Inferior parietal cortex (tissue), 1 donor: ENCODE results near the gene ZC3H12A.

ENCODE experiments used
- DNase-seq: peaks from one replicate; pipeline ENCODE4 v3.0.0-alpha.2; 2016; ENCODE audit errors: extremely low spot score

Gene ZC3H12A

DNA sequence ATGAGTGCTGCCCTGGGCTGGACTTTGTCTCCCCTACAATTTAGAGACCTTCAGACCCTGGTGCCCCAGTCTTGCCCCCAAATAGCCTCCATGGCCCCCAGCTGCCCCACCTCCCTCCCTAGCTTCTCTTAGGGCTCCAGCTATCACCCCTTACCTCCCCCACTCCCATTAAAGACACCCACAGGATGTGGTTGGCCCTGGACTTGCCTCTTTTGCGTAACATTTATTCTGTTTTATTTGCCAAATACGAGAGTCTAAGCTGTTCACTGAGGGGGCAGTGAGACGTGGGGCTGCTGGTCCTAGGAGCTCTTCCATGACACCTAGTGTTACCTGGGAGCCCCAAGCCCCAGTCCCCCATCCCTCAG is 4.5 kb downstream of the ZC3H12A start:
- DNase-seq = no peak

DNA sequence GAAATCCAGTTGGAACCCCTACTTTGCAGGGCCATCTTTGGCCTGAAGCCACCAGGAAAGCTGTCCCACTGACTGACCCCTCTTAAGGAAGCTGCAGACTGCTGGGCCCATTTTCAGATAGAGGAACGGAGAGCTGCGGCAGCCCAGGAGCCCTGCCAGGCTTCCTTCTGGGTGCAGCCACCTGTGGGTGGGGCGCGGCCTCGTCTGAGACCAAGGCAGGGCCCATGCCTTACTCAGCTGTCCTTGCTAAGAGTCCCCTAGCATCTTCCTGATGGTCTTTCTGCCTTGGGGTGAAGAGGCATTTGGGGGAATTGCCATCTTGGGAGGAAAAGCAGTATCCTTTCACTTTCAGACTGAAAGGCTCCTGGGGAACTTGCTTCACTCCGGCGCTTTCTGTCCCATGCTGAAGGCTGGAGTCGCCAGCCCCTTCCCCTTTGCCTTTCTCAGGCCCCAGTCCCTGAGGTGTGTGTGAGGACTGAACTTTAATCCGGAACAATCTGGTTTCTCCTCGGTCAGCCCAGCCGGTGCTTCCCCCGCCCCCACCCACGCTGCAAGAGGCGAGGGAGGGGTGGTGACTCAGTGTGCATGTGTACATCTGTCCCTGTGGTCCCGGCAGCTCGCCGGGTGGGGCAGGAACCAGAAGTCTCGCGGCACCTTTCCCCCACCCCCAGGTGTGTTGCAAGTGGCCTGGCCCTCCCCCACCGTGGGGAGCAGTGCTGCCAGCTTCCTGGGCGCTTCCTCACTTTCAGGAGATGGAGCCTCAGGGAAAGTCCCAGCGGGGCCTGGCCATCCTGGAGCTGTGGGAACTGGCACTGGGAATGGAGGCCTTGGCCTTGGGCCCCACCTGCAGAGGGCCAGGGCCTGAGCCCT is 5.1 kb downstream of the ZC3H12A start:
- no peak for DNase-seq

DNA sequence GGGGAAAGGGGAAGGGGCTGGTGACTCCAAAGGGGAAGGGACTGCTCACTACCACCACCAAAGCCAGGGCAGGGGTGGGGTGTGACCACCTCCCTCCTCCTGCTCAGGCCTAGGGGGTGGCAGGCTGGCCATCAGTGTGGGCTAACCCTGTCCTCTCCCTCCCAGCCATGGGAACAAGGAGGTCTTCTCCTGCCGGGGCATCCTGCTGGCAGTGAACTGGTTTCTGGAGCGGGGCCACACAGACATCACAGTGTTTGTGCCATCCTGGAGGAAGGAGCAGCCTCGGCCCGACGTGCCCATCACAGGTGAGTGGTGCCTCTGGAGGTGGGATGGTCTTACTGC is 5.7 kb downstream of the ZC3H12A start:
- DNase-seq = no peak

DNA sequence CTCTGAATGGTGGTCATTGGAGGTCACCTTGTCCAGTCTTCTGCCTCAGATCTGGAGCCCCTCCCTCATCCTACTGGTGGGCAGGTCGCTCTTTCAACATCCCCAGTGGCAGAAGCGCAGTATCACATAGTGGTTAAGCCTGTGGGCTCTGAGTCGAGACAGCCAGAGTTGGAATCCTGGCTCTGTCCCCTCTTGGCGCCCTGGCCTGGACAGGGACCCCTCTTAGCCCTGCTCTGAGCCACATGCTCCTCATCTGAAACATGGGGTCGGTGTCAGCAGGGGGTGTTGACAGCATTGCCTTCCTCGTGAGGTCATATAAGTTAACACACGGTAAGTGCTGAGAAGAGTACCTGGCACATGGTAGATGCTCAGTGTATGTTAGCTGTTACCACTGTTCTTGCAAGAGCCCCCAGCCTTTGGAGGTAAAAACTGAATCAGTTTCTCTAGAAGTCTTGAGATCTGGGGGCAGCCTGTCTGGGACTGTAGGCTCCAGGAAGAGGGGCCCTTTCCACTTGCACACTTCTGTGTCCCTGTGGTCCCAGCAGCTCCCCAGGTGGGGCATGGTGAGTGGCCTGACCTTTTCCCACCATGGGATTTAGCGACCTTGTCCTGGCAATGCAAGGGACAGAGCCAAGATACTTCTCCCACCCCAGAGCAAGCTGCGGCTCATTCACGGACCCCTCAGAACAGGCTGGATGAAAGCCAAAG is 6.4 kb downstream of the ZC3H12A start:
- no peak for DNase-seq

DNA sequence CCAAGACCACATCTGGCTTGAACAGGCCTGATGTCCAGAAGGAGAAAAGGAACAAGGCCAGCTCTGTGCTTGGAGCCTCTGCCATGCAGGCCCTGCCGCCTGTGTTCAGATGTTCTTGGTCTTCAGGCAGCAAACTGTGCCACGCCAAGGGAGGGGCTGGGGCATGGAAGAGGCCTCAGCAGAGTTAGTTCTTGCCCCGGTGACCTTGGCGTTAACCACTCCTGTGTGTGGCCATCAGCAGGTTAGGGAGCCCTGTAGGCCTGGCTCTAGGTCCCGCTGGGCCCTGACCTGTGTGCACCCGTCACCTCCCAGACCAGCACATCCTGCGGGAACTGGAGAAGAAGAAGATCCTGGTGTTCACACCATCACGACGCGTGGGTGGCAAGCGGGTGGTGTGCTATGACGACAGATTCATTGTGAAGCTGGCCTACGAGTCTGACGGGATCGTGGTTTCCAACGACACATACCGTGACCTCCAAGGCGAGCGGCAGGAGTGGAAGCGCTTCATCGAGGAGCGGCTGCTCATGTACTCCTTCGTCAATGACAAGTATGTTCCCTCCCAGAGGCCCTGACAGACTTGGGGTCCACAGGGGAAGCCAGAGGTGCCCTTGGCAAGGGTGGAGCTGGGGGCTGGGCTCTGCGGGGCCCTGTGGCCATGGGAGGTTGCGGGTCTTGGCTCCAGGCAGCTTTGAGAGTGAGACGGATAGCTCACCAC is 7.1 kb downstream of the ZC3H12A start:
- no peak for DNase-seq

DNA sequence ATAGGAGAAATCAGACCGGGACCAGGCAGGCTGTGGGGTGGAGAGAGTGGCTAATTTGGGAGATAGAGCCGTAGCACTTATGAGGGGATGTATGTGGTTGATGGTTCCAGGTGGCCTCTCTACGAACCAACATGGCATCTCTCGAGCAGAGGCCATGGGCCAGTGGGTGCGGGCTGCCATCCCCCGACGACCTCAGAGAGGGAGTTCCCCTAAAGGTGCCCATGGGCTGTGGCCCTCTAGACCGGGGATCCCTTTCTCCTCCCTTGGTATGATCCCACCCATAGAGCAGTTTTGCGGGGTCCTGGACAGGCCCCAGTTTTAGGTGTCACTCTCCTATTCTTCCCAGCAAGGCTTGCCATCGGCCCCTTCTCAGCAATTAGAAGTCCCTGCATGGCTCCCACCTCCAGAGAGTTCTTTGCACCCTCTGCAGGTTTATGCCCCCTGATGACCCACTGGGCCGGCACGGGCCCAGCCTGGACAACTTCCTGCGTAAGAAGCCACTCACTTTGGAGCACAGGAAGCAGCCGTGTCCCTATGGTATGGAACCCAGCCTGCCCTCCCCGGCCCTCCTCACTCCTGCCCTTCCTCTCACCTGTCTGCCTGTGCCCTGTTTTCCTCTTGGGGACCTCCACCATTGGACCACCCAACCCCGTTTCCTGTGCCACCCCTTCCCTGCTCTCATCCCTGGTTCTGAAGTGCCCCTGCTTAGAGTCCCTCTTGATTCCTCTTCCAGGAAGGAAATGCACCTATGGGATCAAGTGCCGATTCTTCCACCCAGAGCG is 7.8 kb downstream of the ZC3H12A start:
- no peak for DNase-seq

DNA sequence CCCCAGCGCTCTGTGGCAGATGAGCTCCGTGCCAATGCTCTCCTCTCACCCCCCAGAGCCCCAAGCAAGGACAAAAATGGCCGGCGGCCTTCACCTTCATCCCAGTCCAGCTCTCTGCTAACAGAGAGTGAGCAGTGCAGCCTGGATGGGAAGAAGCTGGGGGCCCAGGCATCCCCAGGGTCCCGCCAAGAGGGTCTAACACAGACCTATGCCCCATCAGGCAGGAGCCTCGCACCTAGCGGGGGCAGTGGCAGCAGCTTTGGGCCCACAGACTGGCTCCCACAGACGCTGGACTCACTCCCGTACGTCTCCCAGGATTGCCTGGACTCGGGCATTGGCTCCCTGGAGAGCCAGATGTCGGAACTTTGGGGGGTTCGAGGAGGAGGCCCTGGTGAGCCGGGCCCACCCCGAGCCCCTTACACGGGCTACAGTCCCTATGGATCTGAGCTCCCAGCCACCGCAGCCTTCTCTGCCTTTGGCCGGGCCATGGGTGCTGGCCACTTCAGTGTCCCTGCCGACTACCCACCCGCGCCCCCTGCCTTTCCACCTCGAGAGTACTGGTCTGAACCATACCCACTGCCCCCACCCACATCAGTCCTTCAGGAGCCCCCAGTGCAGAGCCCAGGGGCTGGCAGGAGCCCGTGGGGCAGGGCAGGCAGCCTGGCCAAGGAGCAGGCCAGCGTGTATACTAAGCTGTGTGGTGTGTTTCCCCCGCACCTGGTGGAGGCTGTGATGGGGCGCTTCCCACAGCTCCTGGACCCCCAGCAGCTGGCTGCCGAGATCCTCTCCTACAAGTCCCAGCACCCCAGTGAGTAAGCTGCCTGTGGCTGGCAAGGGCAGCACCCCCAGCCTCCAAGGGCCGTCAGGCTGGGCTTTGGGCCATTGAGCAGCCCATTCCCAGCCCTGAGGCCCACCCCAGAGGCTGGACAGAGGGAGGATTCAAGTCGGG is 8.7 kb downstream of the ZC3H12A start:
- no peak for DNase-seq

DNA sequence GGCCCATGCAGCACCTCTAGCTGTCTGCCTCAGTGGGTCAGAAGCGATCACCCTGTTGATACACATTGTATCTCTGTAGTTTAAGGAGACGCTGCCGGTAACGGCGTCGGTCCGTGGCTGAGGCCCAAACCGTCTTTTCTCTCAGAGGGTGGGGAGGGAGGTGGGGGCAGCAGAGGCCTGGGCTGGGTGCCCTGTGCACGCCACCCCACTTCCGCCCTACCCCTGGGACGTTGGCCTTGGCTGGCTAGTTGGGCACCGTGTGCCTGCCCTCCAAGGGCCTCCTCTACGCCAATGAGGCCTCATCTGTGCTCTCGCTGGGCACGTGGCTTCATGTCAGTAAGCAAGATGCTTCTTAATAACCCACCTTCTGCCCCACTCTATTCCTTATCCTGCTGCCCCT is 9.4 kb downstream of the ZC3H12A start:
- no peak for DNase-seq

DNA sequence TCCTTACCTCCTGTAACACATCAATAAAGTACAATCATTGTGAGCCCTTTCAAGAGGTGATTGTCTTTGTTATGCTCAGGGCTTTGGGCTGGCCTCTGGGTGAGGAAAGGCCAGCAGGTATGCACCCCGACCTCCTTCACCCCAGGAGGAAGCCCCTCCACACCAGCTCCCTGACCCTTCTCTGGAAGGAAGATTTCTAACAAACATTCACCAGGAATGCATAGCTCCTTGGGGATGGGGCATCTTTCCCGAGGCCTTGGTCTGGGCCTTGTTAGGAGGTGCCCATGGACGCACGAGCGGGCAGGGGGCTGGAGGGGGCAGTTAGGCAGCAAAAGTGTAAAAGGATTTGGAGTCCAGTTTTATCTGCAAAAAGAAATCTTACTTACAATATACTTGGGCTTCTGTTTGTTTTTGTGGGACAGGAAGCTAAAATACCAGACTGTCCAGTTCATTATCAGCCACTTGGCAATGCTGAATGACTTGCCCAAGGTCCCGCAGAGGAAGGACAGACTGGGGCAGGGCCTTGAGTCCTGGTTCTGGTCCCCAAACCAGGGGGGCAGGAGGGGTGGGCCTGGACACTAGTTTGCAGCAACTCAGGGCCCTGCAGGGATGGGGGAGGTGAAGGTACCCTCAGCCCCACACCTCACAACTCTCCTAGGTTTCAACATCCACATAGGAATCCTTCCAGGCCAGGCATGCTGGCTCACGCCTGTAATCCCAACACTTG is 10.1 kb downstream of the ZC3H12A start:
- no peak for DNase-seq

DNA sequence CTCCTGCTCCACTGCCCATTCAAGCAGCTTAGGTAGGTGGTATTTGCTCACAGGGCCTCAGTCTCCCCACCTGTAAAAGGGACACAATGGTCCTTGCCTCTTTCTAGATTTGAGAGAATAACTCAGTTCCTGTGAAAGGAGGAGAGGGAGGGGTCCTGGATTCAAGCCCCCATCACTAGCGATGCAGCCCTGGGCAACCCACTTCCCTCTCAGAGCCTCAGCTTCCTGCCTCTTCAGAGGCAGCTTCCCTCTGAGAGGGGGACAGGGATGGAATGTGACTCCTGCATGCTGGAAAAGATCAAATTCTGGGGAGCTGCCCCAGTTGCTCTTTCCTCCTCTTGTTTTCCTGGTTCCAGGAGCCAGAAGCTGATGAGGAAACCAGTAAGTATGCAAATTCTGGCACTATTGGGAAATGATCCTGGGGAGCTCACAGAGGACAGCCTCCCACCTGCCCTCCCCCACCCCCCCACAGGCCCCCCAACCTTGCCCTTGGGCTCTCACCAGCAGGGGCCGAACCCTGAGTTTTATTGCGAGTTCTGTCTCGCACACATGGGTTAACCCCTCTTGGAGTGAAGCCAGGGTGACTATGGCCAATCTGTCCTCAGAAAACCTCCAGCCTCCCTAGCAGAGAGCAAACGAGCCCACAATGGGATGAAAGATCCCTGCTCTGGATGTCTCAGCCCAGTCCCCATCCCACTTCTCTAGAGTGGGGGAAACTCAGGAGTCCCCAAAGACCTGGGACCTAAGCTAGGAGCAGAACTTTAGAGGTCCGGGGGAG is 11.7 kb downstream of the ZC3H12A start:
- no peak for DNase-seq

DNA sequence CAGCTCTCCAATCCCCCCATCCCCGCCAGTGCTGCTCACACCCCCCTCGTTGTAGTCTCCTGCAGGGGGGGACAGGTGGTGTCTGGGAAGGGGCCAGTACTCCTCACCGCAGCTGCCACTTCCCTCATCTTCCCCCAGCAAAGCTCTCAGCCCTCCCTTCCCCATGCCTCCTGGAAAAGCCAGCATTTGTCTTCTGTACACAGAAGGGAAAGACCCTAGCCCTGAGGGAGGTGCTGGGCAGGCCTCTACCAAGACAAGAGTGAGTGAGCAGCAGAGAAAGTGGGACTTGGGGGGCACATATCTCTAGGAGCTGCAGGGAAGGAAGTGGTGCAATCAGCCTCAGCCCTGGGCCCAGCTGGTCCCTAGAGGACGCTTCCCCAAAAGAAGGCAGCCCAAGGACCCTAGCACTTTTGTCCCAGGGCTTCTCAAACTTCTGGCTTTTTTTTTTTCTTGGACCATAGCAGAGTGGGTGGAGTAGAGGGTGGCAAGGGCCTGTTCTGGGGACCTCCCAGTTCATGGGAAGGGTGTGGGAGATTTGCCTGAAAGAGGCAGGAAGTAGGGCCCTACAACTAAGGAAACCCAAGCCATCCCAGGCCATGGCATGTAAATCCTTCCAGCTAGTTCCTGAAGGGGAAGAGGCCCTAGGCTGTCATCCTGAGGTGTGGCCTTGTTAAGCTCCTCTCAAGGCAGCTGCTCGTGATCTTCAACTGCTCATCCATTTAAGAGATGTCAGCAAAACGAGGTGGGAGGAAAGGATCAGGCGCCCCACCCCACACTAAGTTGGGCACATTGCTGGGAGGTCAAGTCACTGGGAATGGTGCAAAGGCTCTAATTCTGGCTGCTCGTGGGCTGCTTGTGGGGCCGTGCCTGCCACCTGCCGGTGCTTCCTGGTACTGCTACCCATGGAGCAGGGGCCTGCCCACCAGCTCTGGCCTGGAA is 12.6 kb downstream of the ZC3H12A start:
- DNase-seq = peak; percentile 64

DNA sequence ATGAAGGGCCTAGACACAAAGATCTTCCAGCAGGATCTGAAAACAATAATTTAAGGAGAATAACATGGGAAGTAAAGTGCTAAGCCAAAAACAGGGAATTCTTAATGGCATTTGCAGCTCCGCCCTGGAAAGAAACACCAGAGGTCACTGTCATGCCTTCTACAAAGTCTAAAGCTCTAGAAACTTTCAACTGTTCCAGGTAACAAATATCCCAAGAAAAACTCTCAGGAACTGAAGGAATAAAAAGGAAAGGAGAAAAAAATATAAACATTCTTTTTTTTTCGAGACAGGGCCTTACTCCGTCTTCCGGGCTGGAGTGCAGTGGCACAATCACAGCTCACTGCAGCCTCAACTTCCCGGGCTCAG is 13.2 kb downstream of the ZC3H12A start:
- no peak for DNase-seq

DNA sequence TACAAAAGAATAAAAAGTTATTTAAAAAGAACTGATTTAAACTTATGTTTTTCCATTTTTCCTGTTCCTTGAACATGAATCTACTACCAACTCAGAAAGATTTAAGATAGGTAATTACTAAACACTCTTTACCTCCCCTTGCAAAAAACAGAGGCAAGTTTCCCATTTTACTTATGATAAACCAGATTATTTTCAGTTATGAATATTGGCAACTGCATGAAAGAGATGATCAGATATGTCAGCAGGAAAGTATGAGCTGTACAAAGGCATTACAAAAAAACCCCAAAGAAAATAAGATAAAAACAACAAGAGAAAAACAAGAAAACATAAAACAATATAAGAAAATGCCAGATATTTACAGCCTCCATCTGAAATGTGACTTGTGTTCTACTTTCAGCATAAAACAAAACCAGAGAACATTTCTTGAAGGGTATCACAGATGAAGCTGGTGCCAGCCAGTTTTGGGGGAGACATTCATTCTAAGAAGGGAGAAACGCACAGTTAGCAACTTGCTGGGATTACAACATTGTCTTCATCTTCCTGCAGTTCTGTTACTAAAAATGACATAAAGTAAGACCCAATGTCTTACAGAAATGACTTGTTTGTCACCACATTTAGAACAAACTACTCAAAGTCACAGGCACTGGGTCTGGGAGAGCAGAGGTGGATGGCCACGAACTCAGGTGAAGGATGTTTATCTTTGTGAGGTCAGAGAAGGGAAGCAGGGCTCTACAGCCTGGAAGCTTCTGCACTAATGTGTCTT is 19.1 kb downstream of the ZC3H12A start:
- DNase-seq = no peak

DNA sequence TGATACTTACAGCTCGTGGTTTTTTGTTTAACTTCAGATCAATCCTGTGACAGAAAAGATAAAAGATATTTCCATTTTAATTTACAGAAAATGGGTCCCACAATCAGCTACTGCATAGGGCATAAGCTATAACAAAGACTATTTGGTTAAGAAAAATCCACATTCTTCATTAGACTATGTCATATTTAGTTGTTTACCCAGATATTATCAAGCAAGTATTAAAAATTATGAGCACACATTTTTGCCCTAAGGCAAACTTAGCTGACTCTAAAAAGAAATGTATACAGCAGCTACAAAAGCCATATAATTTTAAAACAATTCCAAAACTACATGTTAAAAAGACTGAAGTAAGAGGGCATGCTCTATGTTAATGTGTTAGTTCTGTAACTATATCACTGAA is 21.5 kb downstream of the ZC3H12A start:
- no peak for DNase-seq

DNA sequence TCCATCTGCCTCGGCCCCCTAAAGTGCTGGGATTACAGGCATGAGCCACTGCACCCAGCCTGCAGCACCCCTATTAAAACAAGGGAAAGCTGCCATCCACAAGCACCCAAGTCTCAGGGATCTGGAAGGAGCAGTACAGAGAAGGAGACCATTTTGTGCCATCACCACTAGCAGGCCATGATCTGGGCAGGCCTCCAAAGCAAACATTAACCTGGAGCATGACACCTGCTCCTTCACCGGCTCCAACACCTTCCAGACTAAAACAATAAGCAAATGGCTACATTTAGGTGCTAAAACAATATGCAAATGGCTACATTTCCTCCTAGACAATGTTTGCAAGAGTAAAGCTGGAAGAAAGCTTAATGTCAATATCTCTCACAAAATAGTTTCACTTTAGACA is 23.5 kb downstream of the ZC3H12A start:
- DNase-seq = no peak

DNA sequence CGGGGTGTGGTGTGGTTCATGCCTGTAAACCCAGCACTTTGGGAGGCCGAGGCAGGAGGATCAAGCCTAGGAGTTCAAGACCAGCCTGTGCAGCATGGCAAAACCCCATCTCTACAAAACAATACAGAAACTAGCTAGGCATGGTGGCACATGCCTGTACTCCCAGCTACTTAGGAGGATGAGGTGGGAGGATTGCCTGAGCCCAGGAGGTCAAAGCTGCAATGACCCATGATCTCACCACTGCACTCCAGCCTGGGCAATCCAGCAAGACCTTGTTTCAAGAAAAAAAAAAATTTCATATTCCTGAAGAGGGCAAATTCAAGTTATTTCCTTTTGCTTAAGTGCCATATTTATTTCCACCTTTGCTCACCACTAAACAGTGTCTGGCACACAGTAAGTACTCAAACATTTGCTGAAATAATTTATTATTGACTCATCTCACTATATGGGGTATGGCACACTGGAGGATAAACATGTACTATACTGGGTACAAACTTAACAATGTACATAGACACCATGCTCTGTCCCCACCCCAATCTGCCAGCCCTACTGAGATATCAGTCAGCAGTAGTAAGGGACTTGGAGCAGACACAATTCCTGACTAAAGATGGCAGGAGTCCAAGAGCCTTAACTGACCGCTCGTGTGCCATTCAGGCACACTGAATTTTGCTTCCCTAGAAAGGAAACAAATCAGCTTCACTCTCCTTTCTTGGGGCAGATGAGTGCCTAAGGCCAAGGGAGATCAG is 24.7 kb downstream of the ZC3H12A start:
- DNase-seq = peak; percentile 45

DNA sequence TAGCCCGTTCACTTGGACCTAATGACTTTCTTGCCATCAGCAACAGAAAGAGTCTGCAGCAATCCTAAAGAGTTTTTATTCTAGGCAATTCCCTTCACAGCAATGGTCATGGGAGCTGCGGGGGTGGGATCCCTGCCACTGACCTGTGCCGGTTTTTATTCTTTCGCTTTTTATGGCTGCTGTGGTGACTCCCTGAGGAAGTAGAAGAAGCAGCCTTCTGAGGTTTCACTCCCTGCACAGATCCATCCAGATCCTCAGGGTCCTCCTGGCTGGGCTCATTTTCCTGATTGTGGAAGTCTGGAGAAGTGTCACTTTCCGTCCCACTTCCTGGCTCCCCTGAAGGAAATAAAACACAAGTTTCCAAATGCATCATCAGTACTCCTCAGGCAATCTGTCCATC is 27.3 kb downstream of the ZC3H12A start:
- DNase-seq = no peak
